H1 (cell line): ENCODE data around the gene CCNI.

Source experiments
- ATF2 ChIP-seq: IDR thresholded peaks from 2 replicates; pipeline ENCODE4 v1.6.1; 2012; ENCODE audit warnings: low read length, inconsistent platforms
- BACH1 ChIP-seq: IDR thresholded peaks from 2 replicates; pipeline ENCODE4 v1.6.1; 2012; ENCODE audit warnings: low read length, improper control_type of control experiment
- CREB1 ChIP-seq: IDR thresholded peaks from 2 replicates; pipeline ENCODE4 v1.6.1; 2012; ENCODE audit warnings: inconsistent platforms
- CTCF ChIP-seq, 3 experiments: IDR thresholded peaks; 1 replicate in 2 of 3; 2 replicates in 1 of 3; pipeline versions ENCODE4 v1.5.1 to v1.6.1; 2011; ENCODE audit warnings: low read length in 3 of 3, mild to moderate bottlenecking in 3 of 3, inconsistent platforms in 2 of 3, low read depth in 1 of 3, moderate library complexity in 1 of 3; ENCODE audit not compliant: insufficient read depth in 1 of 3; ENCODE audit errors: control extremely low read depth in 1 of 3
- E2F6 ChIP-seq: IDR thresholded peaks from 2 replicates; pipeline ENCODE4 v1.6.1; 2012; ENCODE audit warnings: inconsistent platforms
- EP300 ChIP-seq, 2 experiments: IDR thresholded peaks; 1 replicate in 1 of 2; 2 replicates in 1 of 2; pipeline ENCODE4 v1.6.1; 2011 to 2012; ENCODE audit warnings: low read depth in 2 of 2, low read length in 2 of 2, mild to moderate bottlenecking in 2 of 2, borderline replicate concordance in 1 of 2, inconsistent platforms in 1 of 2, moderate library complexity in 1 of 2
- GTF2F1 ChIP-seq: IDR thresholded peaks from 2 replicates; pipeline ENCODE4 v1.6.1; 2012; ENCODE audit warnings: low read depth, low read length, improper control_type of control experiment, borderline replicate concordance
- JUN ChIP-seq: IDR thresholded peaks from 2 replicates; pipeline ENCODE4 v1.6.1; 2011; ENCODE audit warnings: low read depth, mild to moderate bottlenecking, improper control_type of control experiment, low read length
- MAX ChIP-seq: IDR thresholded peaks from 2 replicates; pipeline ENCODE4 v1.6.1; 2012; ENCODE audit warnings: inconsistent platforms
- POLR2A ChIP-seq, 2 experiments: IDR thresholded peaks; 1 replicate in 1 of 2; 2 replicates in 1 of 2; pipeline ENCODE4 v1.6.1; 2011; ENCODE audit warnings: low read depth in 2 of 2, low read length in 2 of 2, mild to moderate bottlenecking in 2 of 2; ENCODE audit errors: control extremely low read depth in 1 of 2
- POU5F1 ChIP-seq: IDR thresholded peaks from 2 replicates; pipeline ENCODE4 v1.6.1; 2011; ENCODE audit warnings: low read depth, mild to moderate bottlenecking, low read length, moderate library complexity
- SIX5 ChIP-seq: IDR thresholded peaks from 2 replicates; pipeline ENCODE4 v1.6.1; 2011; ENCODE audit warnings: mild to moderate bottlenecking, low read depth, low read length
- TAF1 ChIP-seq: IDR thresholded peaks from 2 replicates; pipeline ENCODE4 v1.6.1; 2011; ENCODE audit warnings: mild to moderate bottlenecking, low read depth, low read length

- TF ChIP-seq CREB1 (no peak), CTCF (IDR thresholded peaks at IDR 0.05; ENCODE audit: control extremely low read depth in 1 of 3, insufficient read depth in 1 of 3, low read depth in 1 of 3, low read length in 3 of 3) (peak in 1 of 3 experiments; percentile 22; a peak in 2 of 4 replicates), POLR2A (IDR thresholded peaks at IDR 0.05; ENCODE audit: control extremely low read depth in 1 of 2, low read depth in 2 of 2, low read length in 2 of 2) (no peak), MAX (no peak), E2F6 (no peak), BACH1 (no peak), SIX5 (no peak), POU5F1 (no peak), GTF2F1 (no peak), EP300 (IDR thresholded peaks at IDR 0.05; ENCODE audit: borderline replicate concordance in 1 of 2, low read depth in 2 of 2, low read length in 2 of 2) (no peak), TAF1 (no peak), ATF2 (no peak), JUN (no peak)
These were observed 28.8 kb downstream of the CCNI start for GRCh38 chr4:77047037-77047436.
